ENCODE measurements around the gene MYO6. TPM values are rescaled to one million over a fixed set of nuclear protein-coding genes. Genes with fewer than 3 reads are reported as not detected.

Gene MYO6
- total RNA-seq, 1 experiment from 2014 or later: 26.8 TPM

- TF ChIP-seq CTCF (IDR thresholded peaks at IDR 0.05; ENCODE audit: unreplicated experiment): no peak
- intact Hi-C loops (cut with micrococcal nuclease): no loop called here
- Mint-ChIP-seq H3K4me1 (ENCODE audit: insufficient read depth, unreplicated experiment) (no peaks in the 10 kb centered on the region), H3K27me3 (ENCODE audit: insufficient read depth, unreplicated experiment) (peaks cover 11% of the 10 kb centered on the region), H3K4me3 (ENCODE audit: unreplicated experiment) (no peak overlapping the region), H3K36me3 (ENCODE audit: insufficient read depth, unreplicated experiment) (no peaks in the 10 kb centered on the region), H3K9me3 (ENCODE audit: unreplicated experiment) (no peaks in the 10 kb centered on the region), H3K27ac (ENCODE audit: low read depth, unreplicated experiment) (no peak overlapping the region)
- no TSS peak for BruUV-seq (replicated peaks)
- no peak for DNase-seq (ENCODE audit: unreplicated experiment)
- CTCF ChIA-PET: no interaction called here
- POLR2A ChIA-PET: no interaction called here
These were observed 5.1 kb upstream of the MYO6 start for GRCh38 chr6:75743971-75744370.

- POLR2A ChIA-PET: interaction anchor here (0.7 kb wide), 1 partner anchor 11 kb away, joined by 3 read pairs; no protein-coding TSS in a partner anchor
- Mint-ChIP-seq H3K27ac (ENCODE audit: low read depth, unreplicated experiment) (no peak overlapping the region), H3K9me3 (ENCODE audit: unreplicated experiment) (no peaks in the 10 kb centered on the region), H3K36me3 (ENCODE audit: insufficient read depth, unreplicated experiment) (no peaks in the 10 kb centered on the region), H3K27me3 (ENCODE audit: insufficient read depth, unreplicated experiment) (peaks cover 11% of the 10 kb centered on the region), H3K4me1 (ENCODE audit: insufficient read depth, unreplicated experiment) (no peaks in the 10 kb centered on the region), H3K4me3 (ENCODE audit: unreplicated experiment) (no peak overlapping the region)
- intact Hi-C loops (cut with micrococcal nuclease): no loop called here
- no TSS peak for BruUV-seq (replicated peaks)
- TF ChIP-seq CTCF (IDR thresholded peaks at IDR 0.05; ENCODE audit: unreplicated experiment): no peak
- CTCF ChIA-PET: no interaction called here
- DNase-seq (ENCODE audit: unreplicated experiment): no peak
These were observed 3.6 kb upstream of the MYO6 start for GRCh38 chr6:75745404-75745803.

- H3K27ac Mint-ChIP-seq (ENCODE audit: low read depth, unreplicated experiment): no peak overlapping the region
- peaks cover 11% of the 10 kb centered on the region for H3K27me3 Mint-ChIP-seq (ENCODE audit: insufficient read depth, unreplicated experiment)
- TF ChIP-seq CTCF (IDR thresholded peaks at IDR 0.05; ENCODE audit: unreplicated experiment): no peak
- no peaks in the 10 kb centered on the region for H3K9me3 Mint-ChIP-seq (ENCODE audit: unreplicated experiment)
- DNase-seq (ENCODE audit: unreplicated experiment): no peak
- ChIA-PET POLR2A (no interaction called here), CTCF (no interaction called here)
- no TSS peak for BruUV-seq (replicated peaks)
- H3K36me3 Mint-ChIP-seq (ENCODE audit: insufficient read depth, unreplicated experiment): no peaks in the 10 kb centered on the region
- intact Hi-C loops (cut with micrococcal nuclease): no loop called here
- no peaks in the 10 kb centered on the region for H3K4me1 Mint-ChIP-seq (ENCODE audit: insufficient read depth, unreplicated experiment)
- H3K4me3 Mint-ChIP-seq (ENCODE audit: unreplicated experiment): no peak overlapping the region
These were observed 2.8 kb upstream of the MYO6 start for GRCh38 chr6:75746221-75746620.

- Mint-ChIP-seq H3K4me1 (ENCODE audit: insufficient read depth, unreplicated experiment) (peaks cover 1% of the 10 kb centered on the region), H3K36me3 (ENCODE audit: insufficient read depth, unreplicated experiment) (no peaks in the 10 kb centered on the region), H3K27ac (ENCODE audit: low read depth, unreplicated experiment) (no peak overlapping the region), H3K9me3 (ENCODE audit: unreplicated experiment) (no peaks in the 10 kb centered on the region), H3K27me3 (ENCODE audit: insufficient read depth, unreplicated experiment) (peaks cover 11% of the 10 kb centered on the region), H3K4me3 (ENCODE audit: unreplicated experiment) (peak overlapping the region; percentile 1)
- no peak for DNase-seq (ENCODE audit: unreplicated experiment)
- CTCF ChIA-PET: interaction anchor here (0.6 kb wide), 1 partner anchor 535 kb away, joined by 3 read pairs; no protein-coding TSS in a partner anchor
- BruUV-seq (replicated peaks): no TSS peak
- POLR2A ChIA-PET: interaction anchor here (0.7 to 0.8 kb wide), 2 partner anchors 18 to 138 kb away, joined by 3 to 4 read pairs; no protein-coding TSS in a partner anchor
- intact Hi-C loops (cut with micrococcal nuclease): no loop called here
- TF ChIP-seq CTCF (IDR thresholded peaks at IDR 0.05; ENCODE audit: unreplicated experiment): no peak
These were observed 1.7 kb upstream of the MYO6 start for GRCh38 chr6:75747152-75747992.
